Body of pancreas (tissue), 4 donors: ENCODE measurements around the gene TBX15. TPM values are rescaled to one million over a fixed set of nuclear protein-coding genes. Genes with fewer than 3 reads are reported as not detected.

Experiments
- ATAC-seq: fragments of 150-250 bp; one replicate; pipeline ENCODE4 v1.9.1; 2016
- DNase-seq, 4 donors: peaks; one replicate each; pipeline ENCODE4 v3.0.0-alpha.2; 2019
- H3K27ac ChIP-seq, 4 donors: fragments of 200-600 bp; sonication (generic); 1 replicate in 3 of 4; 2 replicates in 1 of 4; pipeline versions ENCODE4 v1.5.1 to v1.6.1; 2016 to 2019; ENCODE audit warnings: mild to moderate bottlenecking in 1 of 4, mixed read lengths in 1 of 4, moderate library complexity in 1 of 4
- H3K27me3 ChIP-seq, 2 donors: fragments of 200-600 bp; sonication (generic); one replicate each; pipeline ENCODE4 v1.6.0; 2016; ENCODE audit warnings: mild to moderate bottlenecking in 1 of 2
- H3K36me3 ChIP-seq, 2 donors: fragments of 200-600 bp; sonication (generic); replicated peaks in 1 of 2; 2 replicates each; pipeline ENCODE4 v1.5.1; 2016; ENCODE audit warnings: low read depth in 2 of 2; ENCODE audit not compliant: insufficient read depth in 1 of 2
- H3K4me1 ChIP-seq: fragments of 200-600 bp; sonication (generic); one replicate; pipeline ENCODE4 v1.6.0; 2016
- H3K4me3 ChIP-seq, 2 donors: fragments of 200-600 bp; sonication (generic); 1 replicate in 1 of 2; 2 replicates in 1 of 2; pipeline ENCODE4 v1.5.1; 2016 to 2019
- H3K9me3 ChIP-seq, 3 donors: fragments of 200-600 bp; sonication (generic); 1 replicate in 2 of 3; 2 replicates in 1 of 3; pipeline ENCODE4 v1.5.1; 2016
- POLR2A ChIP-seq, 3 donors: fragments of 450-650 bp; IDR thresholded peaks; one replicate each; pipeline ENCODE4 v1.6.1; 2016; ENCODE audit warnings: antibody characterized with exemption in 3 of 3, mild to moderate bottlenecking in 2 of 3
- WGBS, 2 donors: methylation state at CpG; one replicate each; pipeline ENCODE4 v1.1.5; 2017; 5-methylcytosine and 5-hydroxymethylcytosine counted together
- intact Hi-C: fragments of 100-400 bp; cut with DNase I; formaldehyde crosslinking; loops from one replicate; pipeline ENCODE4 v1.15.1; 2023
- total RNA-seq, 2 donors: library from RNA; depleted of rRNA; stranded (reverse); fragments of >200 nt; gene quantifications; one replicate each; pipeline ENCODE4 v1.1.0, GENCODE V29; 2016
- TF ChIP-seq, protein P1 (sequence below), 7 experiments: fragments of 450-650 bp in 4 of 7; fragments of 200-600 bp in 3 of 7; sonication (generic) in 3 of 7; IDR thresholded peaks; one replicate each; pipeline ENCODE4 v1.5.1; 2016 to 2019; ENCODE audit warnings: antibody characterized with exemption in 7 of 7

TBX15 gene
- total RNA-seq, 2 donors from 2014 or later = not detected

- Histone ChIP-seq H3K4me3 (no peak overlapping the region), H3K27me3 (no peaks in the 10 kb centered on the region), H3K4me1 (no peaks in the 10 kb centered on the region), H3K27ac (no peak overlapping the region), H3K9me3 (no peaks in the 10 kb centered on the region), H3K36me3 (no peaks in the 10 kb centered on the region)
- intact Hi-C loops = no loop called here
- DNase-seq (no peak), ATAC-seq (no peak)
- no peak for TF ChIP-seq POLR2A (IDR thresholded peaks at IDR 0.05)
- TF ChIP-seq, protein P1, sequence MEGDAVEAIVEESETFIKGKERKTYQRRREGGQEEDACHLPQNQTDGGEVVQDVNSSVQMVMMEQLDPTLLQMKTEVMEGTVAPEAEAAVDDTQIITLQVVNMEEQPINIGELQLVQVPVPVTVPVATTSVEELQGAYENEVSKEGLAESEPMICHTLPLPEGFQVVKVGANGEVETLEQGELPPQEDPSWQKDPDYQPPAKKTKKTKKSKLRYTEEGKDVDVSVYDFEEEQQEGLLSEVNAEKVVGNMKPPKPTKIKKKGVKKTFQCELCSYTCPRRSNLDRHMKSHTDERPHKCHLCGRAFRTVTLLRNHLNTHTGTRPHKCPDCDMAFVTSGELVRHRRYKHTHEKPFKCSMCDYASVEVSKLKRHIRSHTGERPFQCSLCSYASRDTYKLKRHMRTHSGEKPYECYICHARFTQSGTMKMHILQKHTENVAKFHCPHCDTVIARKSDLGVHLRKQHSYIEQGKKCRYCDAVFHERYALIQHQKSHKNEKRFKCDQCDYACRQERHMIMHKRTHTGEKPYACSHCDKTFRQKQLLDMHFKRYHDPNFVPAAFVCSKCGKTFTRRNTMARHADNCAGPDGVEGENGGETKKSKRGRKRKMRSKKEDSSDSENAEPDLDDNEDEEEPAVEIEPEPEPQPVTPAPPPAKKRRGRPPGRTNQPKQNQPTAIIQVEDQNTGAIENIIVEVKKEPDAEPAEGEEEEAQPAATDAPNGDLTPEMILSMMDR (IDR thresholded peaks at IDR 0.05) = no peak
- WGBS, 2 donors = 50 to 64% methylated on average over 1 of the region's 1 CpG
These were observed 39.3 kb downstream of the TBX15 start for GRCh38 chr1:118948846-118949245.

GRCh38 chr1:118948351-118948750 lies 39.8 kb downstream of the TBX15 start:
- no peak for TF ChIP-seq POLR2A (IDR thresholded peaks at IDR 0.05)
- TF ChIP-seq, protein P1 (IDR thresholded peaks at IDR 0.05) = no peak
- Histone ChIP-seq H3K36me3 (no peaks in the 10 kb centered on the region), H3K9me3 (no peaks in the 10 kb centered on the region), H3K27me3 (no peaks in the 10 kb centered on the region), H3K4me3 (no peak overlapping the region), H3K27ac (no peak overlapping the region), H3K4me1 (no peaks in the 10 kb centered on the region)
- no peak for DNase-seq
- intact Hi-C loops = no loop called here
- ATAC-seq = no peak

DNA sequence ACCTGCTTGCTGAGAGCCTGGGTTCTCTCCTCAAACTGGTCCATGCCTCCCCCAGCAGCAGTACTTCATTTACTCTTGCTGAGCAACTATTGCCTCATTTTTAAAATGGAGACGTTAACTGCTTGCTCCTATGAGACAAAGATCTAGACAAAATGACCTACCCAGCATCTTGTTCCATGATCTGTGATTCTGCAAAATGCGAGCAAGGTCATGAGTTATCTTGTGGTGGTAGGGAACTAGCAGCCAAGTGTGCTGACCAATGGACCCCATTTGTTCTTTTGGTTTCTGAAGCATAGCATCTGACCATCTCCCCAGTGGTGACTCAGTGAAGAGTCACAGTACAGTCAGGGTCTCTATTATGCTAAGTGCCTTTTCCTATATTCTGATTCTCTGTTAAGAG lies 40.4 kb downstream of the TBX15 start:
- no peaks in the 10 kb centered on the region for H3K36me3 ChIP-seq
- no peaks in the 10 kb centered on the region for H3K27me3 ChIP-seq
- no peaks in the 10 kb centered on the region for H3K4me1 ChIP-seq
- no peaks in the 10 kb centered on the region for H3K9me3 ChIP-seq
- H3K27ac ChIP-seq = no peak overlapping the region
- DNase-seq = no peak
- no peak for ATAC-seq
- 75 to 76% methylated on average over 2 of the region's 2 CpGs for WGBS, 2 donors
- TF ChIP-seq, protein P1 (IDR thresholded peaks at IDR 0.05) = no peak
- intact Hi-C loops = no loop called here
- H3K4me3 ChIP-seq = no peak overlapping the region

DNA sequence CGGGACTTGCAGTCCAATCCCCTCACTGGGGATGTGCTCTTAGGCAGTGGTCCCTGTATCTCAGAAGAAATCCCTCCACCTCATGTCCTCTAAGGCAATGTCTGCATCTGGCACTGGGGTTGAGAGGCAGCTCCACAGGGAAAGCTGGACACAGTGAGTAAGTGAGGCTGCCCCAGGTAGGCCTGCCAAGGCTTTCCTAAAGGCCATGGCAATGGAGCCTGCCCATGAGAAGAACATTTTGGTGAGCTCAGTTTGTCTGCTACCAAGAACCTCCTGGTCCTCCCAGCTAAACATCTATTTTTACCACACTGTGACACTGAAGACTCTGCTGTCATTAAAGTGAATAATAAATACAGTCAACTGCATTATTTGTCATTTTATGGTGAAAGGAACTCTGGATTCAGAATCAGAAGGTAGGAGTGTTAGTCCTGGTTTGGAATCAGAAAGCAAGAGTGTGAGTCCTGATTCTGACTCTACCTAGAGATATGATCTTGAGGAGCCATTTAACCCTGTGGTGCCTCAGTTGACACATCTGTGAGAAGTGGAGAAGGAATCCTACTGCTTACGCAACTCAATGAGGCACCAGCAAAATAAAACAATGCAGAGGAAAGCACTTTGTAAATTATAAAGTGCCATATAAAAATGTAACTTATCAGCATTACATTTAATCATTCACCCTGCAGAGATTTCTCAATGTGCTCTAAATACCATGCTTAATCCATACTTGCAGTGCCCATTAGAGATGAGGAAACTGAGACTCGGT lies 41.0 kb downstream of the TBX15 start:
- intact Hi-C loops = no loop called here
- no peak for TF ChIP-seq POLR2A (IDR thresholded peaks at IDR 0.05)
- TF ChIP-seq, protein P1 (IDR thresholded peaks at IDR 0.05) = no peak
- ATAC-seq (no peak), DNase-seq (no peak)
- no peaks in the 10 kb centered on the region for H3K27me3 ChIP-seq
- 76 to 79% methylated on average over 3 of the region's 3 CpGs for WGBS, 2 donors
- no peaks in the 10 kb centered on the region for H3K4me1 ChIP-seq
- no peak overlapping the region for H3K27ac ChIP-seq
- H3K9me3 ChIP-seq = no peaks in the 10 kb centered on the region
- H3K4me3 ChIP-seq = no peak overlapping the region
- no peaks in the 10 kb centered on the region for H3K36me3 ChIP-seq

DNA sequence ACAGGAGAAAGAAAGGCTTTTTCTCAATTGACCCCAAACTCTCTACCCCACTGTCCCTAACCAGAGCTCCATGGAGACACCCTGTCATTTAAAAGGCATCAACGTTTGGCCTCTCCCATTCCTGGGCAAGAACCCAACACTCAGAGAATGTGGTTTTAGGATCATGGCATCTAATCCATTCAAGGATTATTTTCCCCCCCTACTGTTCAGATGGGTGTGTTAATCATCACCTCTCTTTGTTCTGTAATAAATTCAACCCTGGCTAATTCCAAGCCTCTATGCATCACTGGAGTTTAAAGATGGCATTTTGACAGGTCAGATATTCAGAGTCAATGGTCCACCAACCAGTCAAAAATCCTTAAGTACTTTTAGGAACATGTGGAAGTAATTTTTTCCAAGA lies 42.7 kb downstream of the TBX15 start:
- ATAC-seq (no peak), DNase-seq (no peak)
- Histone ChIP-seq H3K9me3 (no peaks in the 10 kb centered on the region), H3K27ac (no peak overlapping the region), H3K4me3 (no peak overlapping the region), H3K4me1 (no peaks in the 10 kb centered on the region), H3K36me3 (no peaks in the 10 kb centered on the region), H3K27me3 (no peaks in the 10 kb centered on the region)
- WGBS, 2 donors = 7 to 14% methylated on average over 1 of the region's 1 CpG
- intact Hi-C loops = no loop called here
- TF ChIP-seq, protein P1 (IDR thresholded peaks at IDR 0.05) = no peak
